Testis (tissue), 3 donors: ENCODE results near the gene EXD3. TPM values are rescaled to one million over a fixed set of nuclear protein-coding genes. Genes with fewer than 3 reads are reported as not detected.
A peak's percentile ranks its signal among the peaks of the same experiment; 100 is the strongest.

Source experiments
- DNase-seq: peaks from one replicate; pipeline ENCODE4 v3.0.0-alpha.2; 2019
- H3K27ac ChIP-seq, 2 donors: fragments of 200-600 bp; sonication (generic); one replicate each; pipeline ENCODE4 v1.5.1; 2019
- H3K27me3 ChIP-seq: fragments of 200-600 bp; sonication (generic); one replicate; pipeline ENCODE4 v1.5.1; 2019
- H3K36me3 ChIP-seq: fragments of 200-600 bp; sonication (generic); one replicate; pipeline ENCODE4 v1.5.1; 2017; ENCODE audit warnings: low read depth; ENCODE audit errors: missing control alignments
- H3K4me1 ChIP-seq: fragments of 200-600 bp; sonication (generic); one replicate; pipeline ENCODE4 v1.5.1; 2019
- H3K4me3 ChIP-seq, 2 donors: fragments of 200-600 bp; sonication (generic); one replicate each; pipeline ENCODE4 v1.5.1; 2017 to 2019
- H3K9me3 ChIP-seq: fragments of 200-600 bp; sonication (generic); one replicate; pipeline ENCODE4 v1.5.1; 2017
- CTCF ChIP-seq, 3 experiments: fragments of 450-650 bp in 2 of 3; fragments of 200-600 bp in 1 of 3; sonication (generic) in 1 of 3; IDR thresholded peaks; one replicate each; pipeline ENCODE4 v1.5.1; 2016 to 2019; ENCODE audit warnings: antibody characterized with exemption in 3 of 3, mild to moderate bottlenecking in 2 of 3, moderate library complexity in 1 of 3
- POLR2A ChIP-seq: fragments of 450-650 bp; IDR thresholded peaks from one replicate; pipeline ENCODE4 v1.6.1; 2017; ENCODE audit warnings: antibody characterized with exemption, mild to moderate bottlenecking, moderate library complexity
- WGBS, 2 donors: methylation state at CpG; one replicate each; pipeline ENCODE4 v1.1.5; 2018; 5-methylcytosine and 5-hydroxymethylcytosine counted together
- intact Hi-C: fragments of 100-400 bp; cut with DNase I; formaldehyde crosslinking; loops from one replicate; pipeline ENCODE4 v1.15.1; 2023; ENCODE audit warnings: low total_unique reads
- polyA plus RNA-seq: library from polyadenylated mRNA; stranded (reverse); fragments of 350-450 nt; fragmentation: Illumina TruSeq; extraction: RNeasy Lipid Tissue Mini Kit (QIAGEN cat#74804); gene quantifications from one replicate; pipeline ENCODE4 v1.2.3, GENCODE V29; 2014; ENCODE audit warnings: low read depth, low replicate concordance; ENCODE audit not compliant: insufficient read depth
- total RNA-seq, 2 donors: library from RNA; depleted of rRNA; stranded (reverse); fragments of >200 nt; gene quantifications; one replicate each; pipeline ENCODE4 v1.2.3, GENCODE V29; 2016

The EXD3 gene
- total and polyA plus RNA-seq, 3 donors from 2014 or later: 8.9 to 24.5 (median 15.5) TPM

- no peak overlapping the region for H3K4me3 ChIP-seq
- H3K27me3 ChIP-seq: no peaks in the 10 kb centered on the region
- no peak for TF ChIP-seq CTCF (IDR thresholded peaks at IDR 0.05)
- TF ChIP-seq POLR2A: no peak
- no peak for DNase-seq
- WGBS, 2 donors: 87 to 90% methylated on average over 15 to 22 of the region's 22 CpGs
- H3K4me1 ChIP-seq: peaks cover 36% of the 10 kb centered on the region
- H3K27ac ChIP-seq: no peak overlapping the region
- intact Hi-C loops: no loop called here
- no peaks in the 10 kb centered on the region for H3K9me3 ChIP-seq
- no peaks in the 10 kb centered on the region for H3K36me3 ChIP-seq
Observed at GRCh38 chr9:137303893-137304382, 119.0 kb downstream of the EXD3 start.

GRCh38 chr9:137303151-137303892 lies 119.6 kb downstream of the EXD3 start:
- TF ChIP-seq POLR2A (no peak), CTCF (IDR thresholded peaks at IDR 0.05) (no peak)
- Histone ChIP-seq H3K4me3 (peak overlapping the region; percentile 48 to 60), H3K4me1 (peaks cover 37% of the 10 kb centered on the region), H3K27me3 (no peaks in the 10 kb centered on the region), H3K36me3 (no peaks in the 10 kb centered on the region), H3K27ac (peak overlapping the region in 1 of 2 donors; percentile 80), H3K9me3 (no peaks in the 10 kb centered on the region)
- no peak for DNase-seq
- intact Hi-C loops: no loop called here
- 46 to 51% methylated on average over 11 to 23 of the region's 23 CpGs for WGBS, 2 donors

- intact Hi-C loops: no loop called here
- TF ChIP-seq POLR2A (no peak), CTCF (IDR thresholded peaks at IDR 0.05) (peak; percentile 36 to 45 (median 38))
- H3K4me1 ChIP-seq: peaks cover 40% of the 10 kb centered on the region
- H3K27me3 ChIP-seq: no peaks in the 10 kb centered on the region
- no peak for DNase-seq
- no peaks in the 10 kb centered on the region for H3K9me3 ChIP-seq
- H3K27ac ChIP-seq: peak overlapping the region; percentile 72 to 80
- no peaks in the 10 kb centered on the region for H3K36me3 ChIP-seq
- H3K4me3 ChIP-seq: peak overlapping the region; percentile 48 to 60
- WGBS, 2 donors: 5% methylated on average over 58 of the region's 78 CpGs; no CpG with 5 or more reads in 1 of the 2 donors
Observed at GRCh38 chr9:137302449-137303150, 120.4 kb downstream of the EXD3 start.

- intact Hi-C loops: no loop called here
- Histone ChIP-seq H3K4me3 (peak within 1 kb of the TSS; percentile 50 to 60), H3K27ac (peak within 1 kb of the TSS; percentile 72 to 80), H3K27me3 (no peaks in the 10 kb centered on the region), H3K4me1 (peaks cover 35% of the 10 kb centered on the region), H3K9me3 (no peaks in the 10 kb centered on the region), H3K36me3 (no peaks in the 10 kb centered on the region)
- 0% methylated on average over 44 of the region's 60 CpGs; no CpG with 5 or more reads in 1 of the 2 donors for WGBS, 2 donors
- TF ChIP-seq POLR2A (no peak), CTCF (IDR thresholded peaks at IDR 0.05) (no peak)
- DNase-seq: peak; percentile 96
Observed at GRCh38 chr9:137302118-137302448, 120.9 kb downstream of the EXD3 start, which contains the start of gene NRARP. TSS of gene NRARP (minus strand) at chr9:137302271. CDS start at chr9:137301928, 343 bp downstream.
